ENCODE measurements around the gene EGF. TPM values are rescaled to one million over a fixed set of nuclear protein-coding genes. Genes with fewer than 3 reads are reported as not detected.

The EGF gene
- total and polyA plus RNA-seq, 10 donors = 0.03 to 2.5 (median 0.88) TPM; not detected in 1

GRCh38 chr4:109973529-109973905 lies 60.8 kb downstream of the EGF start:
- intact Hi-C loops (cut with DNase I; ENCODE audit: low total_unique reads) = no loop called here
- TF ChIP-seq POLR2A (IDR thresholded peaks at IDR 0.05) = no peak
- TF ChIP-seq, protein P1, sequence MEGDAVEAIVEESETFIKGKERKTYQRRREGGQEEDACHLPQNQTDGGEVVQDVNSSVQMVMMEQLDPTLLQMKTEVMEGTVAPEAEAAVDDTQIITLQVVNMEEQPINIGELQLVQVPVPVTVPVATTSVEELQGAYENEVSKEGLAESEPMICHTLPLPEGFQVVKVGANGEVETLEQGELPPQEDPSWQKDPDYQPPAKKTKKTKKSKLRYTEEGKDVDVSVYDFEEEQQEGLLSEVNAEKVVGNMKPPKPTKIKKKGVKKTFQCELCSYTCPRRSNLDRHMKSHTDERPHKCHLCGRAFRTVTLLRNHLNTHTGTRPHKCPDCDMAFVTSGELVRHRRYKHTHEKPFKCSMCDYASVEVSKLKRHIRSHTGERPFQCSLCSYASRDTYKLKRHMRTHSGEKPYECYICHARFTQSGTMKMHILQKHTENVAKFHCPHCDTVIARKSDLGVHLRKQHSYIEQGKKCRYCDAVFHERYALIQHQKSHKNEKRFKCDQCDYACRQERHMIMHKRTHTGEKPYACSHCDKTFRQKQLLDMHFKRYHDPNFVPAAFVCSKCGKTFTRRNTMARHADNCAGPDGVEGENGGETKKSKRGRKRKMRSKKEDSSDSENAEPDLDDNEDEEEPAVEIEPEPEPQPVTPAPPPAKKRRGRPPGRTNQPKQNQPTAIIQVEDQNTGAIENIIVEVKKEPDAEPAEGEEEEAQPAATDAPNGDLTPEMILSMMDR (IDR thresholded peaks at IDR 0.05 in 8 of 11, conservative IDR thresholded peaks at IDR 0.05 in 3 of 11) = no peak
- TF ChIP-seq POLR2AphosphoS5 (IDR thresholded peaks at IDR 0.05) = no peak
- H3K9me3 ChIP-seq = no peaks in the 10 kb centered on the region
- H3K27me3 ChIP-seq (replicated peaks in 1 of 7) = no peaks in the 10 kb centered on the region
- no peak overlapping the region for H3K27ac ChIP-seq
- no peaks in the 10 kb centered on the region for H3K36me3 ChIP-seq
- peaks cover 0 to 20% (median 9%) of the 10 kb centered on the region in 6 donors for H3K4me1 ChIP-seq
- no peak for DNase-seq
- H3K4me3 ChIP-seq = no peak overlapping the region
- 50 to 64% (median 55%) methylated on average over 2 of the region's 2 CpGs for WGBS, 5 donors

DNA sequence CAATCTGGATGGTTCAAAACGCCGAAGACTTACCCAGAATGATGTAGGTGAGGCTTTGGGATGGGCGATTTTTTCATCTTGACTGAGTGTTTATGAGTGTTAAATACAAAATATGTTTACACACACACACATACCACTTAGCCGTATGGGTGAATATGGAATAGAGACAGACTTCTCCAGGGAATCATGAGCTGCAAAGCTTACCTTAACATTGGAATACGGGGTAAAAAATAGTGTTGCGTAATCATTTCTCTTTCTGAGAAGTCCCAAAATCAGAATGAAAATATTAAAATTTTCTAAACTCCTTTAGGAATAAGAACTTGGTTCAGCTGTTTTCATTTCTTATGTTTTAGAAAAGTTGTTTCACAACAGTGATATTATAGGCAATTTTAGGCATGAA lies 63.5 kb downstream of the EGF start:
- TF ChIP-seq, protein P1 (IDR thresholded peaks at IDR 0.05 in 8 of 11, conservative IDR thresholded peaks at IDR 0.05 in 3 of 11) = no peak
- TF ChIP-seq POLR2A (IDR thresholded peaks at IDR 0.05) (no peak), POLR2AphosphoS5 (IDR thresholded peaks at IDR 0.05) (no peak)
- H3K9me3 ChIP-seq = no peaks in the 10 kb centered on the region
- H3K27me3 ChIP-seq (replicated peaks in 1 of 7) = peaks cover 0 to 16% (median 0%) of the 10 kb centered on the region in 7 donors
- H3K27ac ChIP-seq = no peak overlapping the region
- H3K36me3 ChIP-seq = no peaks in the 10 kb centered on the region
- 85 to 95% (median 89%) methylated on average over 6 of the region's 6 CpGs for WGBS, 5 donors
- intact Hi-C loops (cut with DNase I; ENCODE audit: low total_unique reads) = loop anchor here (5.0 kb wide), 1 partner anchor 554 kb away; no protein-coding TSS in a partner anchor
- H3K4me3 ChIP-seq = no peak overlapping the region
- peaks cover 0 to 11% (median 0%) of the 10 kb centered on the region in 6 donors for H3K4me1 ChIP-seq
- no peak for DNase-seq

- H3K9me3 ChIP-seq = no peaks in the 10 kb centered on the region
- intact Hi-C loops (cut with DNase I; ENCODE audit: low total_unique reads) = loop anchor here (5.0 kb wide), 1 partner anchor 556 kb away; no protein-coding TSS in a partner anchor
- no peak overlapping the region for H3K4me3 ChIP-seq
- TF ChIP-seq POLR2A (IDR thresholded peaks at IDR 0.05) = no peak
- TF ChIP-seq, protein P1 (IDR thresholded peaks at IDR 0.05 in 8 of 11, conservative IDR thresholded peaks at IDR 0.05 in 3 of 11) = peak in 10 of 11 experiments; percentile 18 to 79 (median 59)
- H3K27me3 ChIP-seq (replicated peaks in 1 of 7) = peaks cover 0 to 19% (median 0%) of the 10 kb centered on the region in 7 donors
- 78 to 90% (median 84%) methylated on average over 2 of the region's 2 CpGs for WGBS, 5 donors
- H3K27ac ChIP-seq = no peak overlapping the region
- no peak for DNase-seq
- no peaks in the 10 kb centered on the region for H3K36me3 ChIP-seq
- H3K4me1 ChIP-seq = peaks cover 0 to 11% (median 0%) of the 10 kb centered on the region in 6 donors
Measured at GRCh38 chr4:109977854-109978501, 65.3 kb downstream of the EGF start.

DNA sequence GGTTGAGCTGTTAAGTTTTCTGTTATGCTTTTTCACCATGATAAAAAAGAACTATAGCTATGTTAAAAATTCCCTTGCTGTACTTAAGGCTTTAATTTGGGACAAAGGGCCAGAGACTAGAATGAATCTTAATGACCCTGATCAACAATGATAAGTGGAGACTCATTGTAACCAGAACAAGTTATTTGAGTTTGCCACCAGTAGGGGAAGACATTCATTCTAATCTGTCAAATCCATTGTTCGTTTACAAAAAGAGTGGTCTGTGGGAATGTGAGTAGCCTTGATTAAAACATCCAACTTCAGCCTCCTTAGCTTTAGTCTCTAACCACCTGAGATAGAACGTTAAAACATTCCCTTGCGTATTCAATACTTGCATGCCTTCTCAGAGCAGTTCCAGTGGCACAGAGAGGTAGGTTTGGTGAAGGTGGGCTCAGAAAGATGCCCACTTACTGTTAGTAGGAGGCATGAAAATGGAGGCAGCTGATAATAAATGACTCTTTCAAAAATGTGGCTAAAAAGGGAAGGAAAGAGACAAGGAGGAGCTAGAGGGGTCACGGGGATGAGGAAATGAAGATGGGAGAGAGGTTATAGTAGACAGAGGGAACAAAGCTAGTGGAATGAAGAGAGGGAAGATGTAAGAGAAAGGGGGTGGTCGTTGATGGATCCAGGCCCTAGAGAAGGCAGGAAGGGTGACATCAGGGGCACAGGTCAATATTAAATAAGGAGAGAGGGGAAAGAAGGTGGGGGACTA lies 66.2 kb downstream of the EGF start:
- Histone ChIP-seq H3K9me3 (no peaks in the 10 kb centered on the region), H3K27me3 (replicated peaks in 1 of 7) (peaks cover 0 to 19% (median 0%) of the 10 kb centered on the region in 7 donors), H3K4me3 (no peak overlapping the region), H3K27ac (no peak overlapping the region), H3K4me1 (peaks cover 0 to 11% (median 0%) of the 10 kb centered on the region in 6 donors), H3K36me3 (no peaks in the 10 kb centered on the region)
- WGBS, 5 donors = 33 to 51% (median 40%) methylated on average over 5 of the region's 5 CpGs
- intact Hi-C loops (cut with DNase I; ENCODE audit: low total_unique reads) = loop anchor here (5.0 kb wide), 1 partner anchor 557 kb away; no protein-coding TSS in a partner anchor
- DNase-seq = no peak
- no peak for TF ChIP-seq POLR2A (IDR thresholded peaks at IDR 0.05)
- TF ChIP-seq, protein P1 (IDR thresholded peaks at IDR 0.05 in 8 of 11, conservative IDR thresholded peaks at IDR 0.05 in 3 of 11) = no peak
- no peak for TF ChIP-seq POLR2AphosphoS5 (IDR thresholded peaks at IDR 0.05)
